Measurements from ENCODE around the gene NME9.

NME9 gene

GRCh38 chr3:138329127-138329983, at the start of gene NME9:
Gene NME9 (minus strand): TSS chr3:138329851. CDS start chr3:138329335, 516 bp downstream.
- peak within 1 kb of the TSS; percentile 44 for H3K27ac ChIP-seq (ENCODE audit: extremely low read depth, low read depth, low read length)
- POLR2A ChIA-PET: interaction anchor here (1.4 kb wide), 1 partner anchor 21 kb away, joined by 3 read pairs; no protein-coding TSS in a partner anchor
- CTCF ChIA-PET: interaction anchor here (0.6 to 1.5 kb wide), 10 partner anchors 8 to 386 kb away, joined by 3 to 7 read pairs (median 4); partner anchors contain the start of gene DBR1
- TF ChIP-seq ZNF677 (tag by site-specific recombination; IDR thresholded peaks at IDR 0.05): peak; percentile 68
- TF ChIP-seq HOXD13 (CRISPR knock-in tag; IDR thresholded peaks at IDR 0.05; ENCODE audit: borderline replicate concordance): no peak
- peak; percentile 12; the same call in 1 of the 2 replicates for TF ChIP-seq TRIM28 (IDR thresholded peaks at IDR 0.05; ENCODE audit: borderline replicate concordance, low read length)
- TF ChIP-seq ZNF2 (tag by site-specific recombination; IDR thresholded peaks at IDR 0.05): peak; percentile 25; the same call in 1 of the 2 replicates
- no peak for TF ChIP-seq ZNF391 (tag by site-specific recombination; IDR thresholded peaks at IDR 0.05; ENCODE audit: borderline replicate concordance, low read depth)
- no peak for TF ChIP-seq ELK4 (IDR thresholded peaks at IDR 0.05; ENCODE audit: borderline replicate concordance, low read depth, low read length)
- 0 out of 2 replicates have a peak, but pooled peaks have one; percentile 9 for TF ChIP-seq ZNF629 (tag by site-specific recombination; IDR thresholded peaks at IDR 0.05)
- peak; percentile 14; the same call in 1 of the 2 replicates for TF ChIP-seq ZBTB8A (tag by site-specific recombination; IDR thresholded peaks at IDR 0.05)
- peak; percentile 33; the same call in 1 of the 2 replicates for TF ChIP-seq HIC1 (tag by site-specific recombination; IDR thresholded peaks at IDR 0.05)
- TF ChIP-seq KLF9 (tag by site-specific recombination; IDR thresholded peaks at IDR 0.05; ENCODE audit: low read depth): peak; percentile 91
- TF ChIP-seq ZBTB48 (tag by site-specific recombination; IDR thresholded peaks at IDR 0.05): peak; percentile 37; the same call in 1 of the 2 replicates
- TF ChIP-seq ZFP37 (tag by site-specific recombination; IDR thresholded peaks at IDR 0.05): no peak
- peak; percentile 78 for TF ChIP-seq GLIS2 (tag by site-specific recombination; IDR thresholded peaks at IDR 0.05)
- TF ChIP-seq ZNF335 (tag by site-specific recombination; conservative IDR thresholded peaks at IDR 0.05): peak; percentile 57
- TF ChIP-seq SP2 (tag by site-specific recombination; IDR thresholded peaks at IDR 0.05): peak; percentile 33
- TF ChIP-seq ZBTB20 (tag by site-specific recombination; IDR thresholded peaks at IDR 0.05): no peak
- no peak for TF ChIP-seq ZNF792 (tag by site-specific recombination; IDR thresholded peaks at IDR 0.05)
- peak; percentile 66 for TF ChIP-seq ZBTB26 (tag by site-specific recombination; optimal IDR thresholded peaks at IDR 0.05)
- peak; percentile 62 for TF ChIP-seq ZNF513 (tag by site-specific recombination; IDR thresholded peaks at IDR 0.05)
- TF ChIP-seq ZNF449 (tag by site-specific recombination; IDR thresholded peaks at IDR 0.05): peak; percentile 63
- TF ChIP-seq SP3 (tag by site-specific recombination; IDR thresholded peaks at IDR 0.05): 0 out of 2 replicates have a peak, but pooled peaks have one; percentile 24
- 0 out of 2 replicates have a peak, but pooled peaks have one; percentile 9 for TF ChIP-seq ZNF366 (tag by site-specific recombination; conservative IDR thresholded peaks at IDR 0.05)
- peak; percentile 91 for TF ChIP-seq GLIS1 (tag by site-specific recombination; IDR thresholded peaks at IDR 0.05)
- no peak for TF ChIP-seq ZNF280C (tag by site-specific recombination; IDR thresholded peaks at IDR 0.05)
- TF ChIP-seq ZNF560 (tag by site-specific recombination; IDR thresholded peaks at IDR 0.05; ENCODE audit: borderline replicate concordance): no peak

More at GRCh38 chr3:138329127-138329983, at the start of gene NME9:
- no peaks in the 10 kb centered on the region for H3K36me3 ChIP-seq (ENCODE audit: control insufficient read depth in 2 of 2, insufficient read depth in 1 of 2, low read length in 2 of 2)
- H3K9me3 ChIP-seq (ENCODE audit: control insufficient read depth, insufficient read depth, low read depth, low read length): no peaks in the 10 kb centered on the region
- H3K4me3 ChIP-seq (ENCODE audit: low read depth, low read length): peak within 1 kb of the TSS; percentile 71
- H3K4me1 ChIP-seq (ENCODE audit: control insufficient read depth, insufficient read depth, low read length): no peaks in the 10 kb centered on the region
